SW 1271 (cell line): ENCODE results near the gene ZNF610.
A peak's percentile ranks its signal among the peaks of the same experiment; 100 is the strongest.
"Not testable (repeated sequence)": the region's sequence is repeated elsewhere in the genome, so short reads cannot be mapped to it uniquely, and the experiment has no call there.

Experiments used
- DNase-seq, 2 experiments: peaks; one replicate each; lab custom pipeline; 2025; lab: John Stamatoyannopoulos, UW

ZNF610 gene

DNA sequence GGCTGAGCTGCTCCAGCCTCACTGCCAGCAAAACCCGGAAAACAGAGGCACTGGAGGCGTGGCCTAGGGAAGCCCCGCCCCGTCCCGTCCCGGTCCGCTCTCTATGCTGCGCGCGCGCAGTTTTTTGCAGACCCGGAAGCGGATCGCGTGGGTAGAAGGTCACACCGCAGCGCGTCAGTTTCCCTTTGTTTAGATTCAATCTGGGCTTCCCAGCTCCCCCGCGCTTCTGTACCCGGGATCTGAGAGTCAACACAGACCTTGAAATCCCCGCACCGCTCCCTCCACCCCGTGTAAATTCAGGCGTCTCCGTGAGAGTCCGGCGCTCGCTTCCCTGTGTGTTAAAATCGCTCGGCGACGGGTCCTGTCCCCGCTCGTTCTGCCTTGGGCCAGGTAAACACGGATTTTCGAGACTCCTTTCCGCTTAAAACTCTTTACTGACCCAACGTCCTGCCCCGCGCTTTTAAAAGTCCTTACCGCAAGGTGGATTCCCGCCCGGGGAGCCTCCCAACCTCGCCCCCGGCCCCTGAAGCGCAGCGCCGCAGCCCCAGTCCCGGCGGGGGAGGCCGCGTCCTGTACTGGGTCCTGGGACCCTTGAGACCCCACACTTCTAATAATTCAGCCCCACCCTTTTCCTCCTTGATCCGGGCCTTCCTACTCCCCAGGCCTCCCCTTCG is at the start of gene ZNF610:
TSS of gene ZNF610 (plus strand) at position 127 of the 674 bp plus-strand sequence. CDS start 12,930 bp downstream, outside the sequence.
- no peak for DNase-seq

GRCh38 chr19:52286256-52286655 is 49.8 kb upstream of the ZNF610 start:
- DNase-seq = no peak

DNA sequence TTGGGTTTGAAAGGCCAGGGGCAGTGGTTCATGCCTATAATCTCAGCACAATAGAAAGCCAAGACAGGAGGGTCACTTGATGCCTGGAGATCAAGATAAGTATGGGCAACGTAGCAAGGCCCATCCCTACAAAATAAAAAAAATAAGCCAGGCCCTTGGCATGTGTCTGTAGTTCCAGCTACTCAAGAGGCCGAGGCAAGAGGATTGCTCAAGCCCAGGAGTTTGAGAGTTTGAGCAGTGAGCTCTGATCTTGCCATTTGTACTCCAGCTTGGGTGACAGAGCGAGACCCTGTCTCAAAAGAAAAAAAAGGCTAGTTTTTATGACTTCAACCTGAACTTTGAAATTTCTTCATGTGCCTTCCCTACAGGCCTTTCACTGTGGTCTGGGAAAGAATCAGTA is 44.3 kb upstream of the ZNF610 start:
- DNase-seq = no peak

GRCh38 chr19:52292946-52293345 is 43.1 kb upstream of the ZNF610 start:
- DNase-seq = not testable (repeated sequence)

- no peak for DNase-seq
These were observed 39.7 kb upstream of the ZNF610 start for GRCh38 chr19:52296400-52296772.

DNA sequence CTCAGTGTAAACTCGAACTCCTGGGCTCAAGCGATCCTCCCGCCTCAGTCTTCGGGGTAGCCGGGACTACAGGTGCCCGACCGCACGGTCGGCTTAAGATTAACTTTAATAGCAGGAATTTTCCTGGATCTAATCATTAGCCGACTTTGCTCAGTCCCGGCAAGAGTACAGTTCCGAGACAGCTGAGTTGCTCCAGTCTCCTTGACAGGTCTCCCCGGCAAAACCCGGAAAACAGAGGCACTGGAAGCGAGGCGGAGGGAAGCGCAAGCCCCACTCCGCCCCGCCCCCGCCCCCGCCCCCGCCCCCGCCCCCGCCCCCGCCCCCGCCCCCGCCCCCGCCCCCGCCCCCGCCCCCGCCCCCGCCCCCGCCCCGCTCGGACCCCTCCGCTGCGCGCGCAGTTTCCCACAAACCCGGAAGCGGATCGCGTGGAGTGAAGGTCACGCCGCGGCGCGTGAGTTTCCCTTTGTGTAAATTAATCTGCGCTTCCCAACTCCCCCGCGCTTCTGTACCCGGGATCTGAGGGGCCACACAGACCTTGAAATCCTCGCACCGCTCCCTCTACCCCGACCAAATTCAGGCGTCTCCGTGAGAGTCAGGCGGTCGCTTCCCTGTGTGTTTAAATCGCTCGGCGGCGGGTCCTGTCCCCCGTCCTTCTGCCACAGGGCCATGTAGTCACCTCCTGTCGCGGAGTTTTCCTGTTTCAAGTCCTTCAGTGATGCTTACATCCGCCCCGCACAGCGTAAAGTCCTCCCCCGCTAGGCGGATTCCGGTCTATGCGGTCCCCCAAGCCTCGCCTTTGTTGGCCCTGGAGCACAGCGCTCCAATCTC is 39.1 kb upstream of the ZNF610 start, which contains the start of gene ZNF480:
TSS of gene ZNF480 (plus strand) at position 397 of the 828 bp plus-strand sequence. CDS start 3,244 bp downstream, outside the sequence.
- peak in 1 of 2 experiments; percentile 56 for DNase-seq

- DNase-seq = no peak
These were observed 38.3 kb upstream of the ZNF610 start for GRCh38 chr19:52297601-52298364.

- no peak for DNase-seq
These were observed 28.8 kb upstream of the ZNF610 start for GRCh38 chr19:52307275-52307674.

GRCh38 chr19:52322429-52322828 is 13.6 kb upstream of the ZNF610 start:
- no peak for DNase-seq

- DNase-seq = no peak
These were observed 4.3 kb upstream of the ZNF610 start for GRCh38 chr19:52331757-52332156.

GRCh38 chr19:52335768-52336116 is 301 bp upstream of the ZNF610 start:
- no peak for DNase-seq

DNA sequence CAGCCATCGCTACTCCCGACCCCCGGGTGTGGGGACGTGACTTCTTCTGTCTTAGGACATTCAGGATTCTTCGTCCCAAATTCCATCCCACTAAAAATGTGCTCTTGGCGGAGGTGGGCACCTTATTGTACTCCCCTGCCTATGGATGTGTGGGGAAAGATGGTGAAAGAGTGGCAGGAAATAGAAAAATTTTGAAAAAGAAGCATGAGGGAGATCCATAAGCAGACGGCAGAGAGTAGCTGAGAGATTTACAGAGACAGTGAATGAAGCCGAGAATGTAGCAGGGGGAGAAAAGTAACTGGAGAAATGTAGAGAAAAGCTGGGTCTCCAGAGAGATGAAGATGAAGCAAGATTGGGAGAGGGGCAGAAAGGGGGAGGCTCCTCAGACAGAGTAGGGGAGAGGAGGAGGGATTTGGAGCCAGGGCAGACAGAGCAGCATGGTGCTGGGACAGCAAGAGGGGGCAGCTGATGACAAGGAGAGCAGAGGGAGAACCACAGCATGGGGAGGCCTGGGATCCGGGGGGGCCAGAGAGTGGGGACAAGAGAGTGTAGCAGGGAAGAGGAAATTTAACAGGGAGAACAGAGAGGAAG is 843 bp downstream of the ZNF610 start:
- DNase-seq = no peak

DNA sequence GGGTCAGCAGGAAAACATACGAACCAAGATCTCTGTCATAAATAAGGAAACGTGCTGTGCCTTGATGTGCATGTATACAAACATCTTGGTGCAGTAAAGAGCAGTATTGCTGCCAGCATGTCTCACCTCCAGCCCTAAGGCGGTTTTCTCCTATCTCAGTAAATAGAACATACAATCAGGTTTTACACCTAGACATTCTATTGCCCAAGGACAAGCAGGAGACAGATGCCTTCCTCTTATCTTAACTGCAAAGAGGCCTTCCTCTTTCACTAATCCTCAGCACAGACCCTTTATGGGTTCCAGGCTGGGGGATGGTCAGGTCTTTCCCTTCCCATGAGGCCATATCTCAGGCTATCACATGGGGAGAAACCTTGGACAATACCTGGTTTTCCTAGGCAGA is 3.0 kb downstream of the ZNF610 start:
- not testable (repeated sequence) for DNase-seq

DNA sequence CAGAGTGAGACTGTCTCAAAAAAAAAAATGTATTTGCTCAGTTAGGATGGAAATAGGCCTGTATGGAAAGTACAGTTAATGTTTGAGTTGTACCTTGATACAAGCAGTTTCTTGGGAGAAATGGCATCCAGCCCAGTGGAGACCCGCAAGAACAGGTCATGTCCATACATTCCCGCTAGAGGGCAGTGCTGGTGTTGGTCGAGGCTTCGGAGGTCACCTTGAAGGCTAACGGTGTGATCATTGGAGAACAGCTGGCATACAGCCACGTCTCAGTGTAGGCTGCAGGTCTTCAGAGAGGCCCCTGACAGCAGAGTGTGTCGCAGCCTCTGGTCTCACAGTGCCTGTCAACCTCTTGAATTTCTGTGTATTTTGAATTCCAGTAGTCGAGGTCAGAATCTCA is 7.5 kb downstream of the ZNF610 start:
- peak; percentile 3 to 11 for DNase-seq

DNA sequence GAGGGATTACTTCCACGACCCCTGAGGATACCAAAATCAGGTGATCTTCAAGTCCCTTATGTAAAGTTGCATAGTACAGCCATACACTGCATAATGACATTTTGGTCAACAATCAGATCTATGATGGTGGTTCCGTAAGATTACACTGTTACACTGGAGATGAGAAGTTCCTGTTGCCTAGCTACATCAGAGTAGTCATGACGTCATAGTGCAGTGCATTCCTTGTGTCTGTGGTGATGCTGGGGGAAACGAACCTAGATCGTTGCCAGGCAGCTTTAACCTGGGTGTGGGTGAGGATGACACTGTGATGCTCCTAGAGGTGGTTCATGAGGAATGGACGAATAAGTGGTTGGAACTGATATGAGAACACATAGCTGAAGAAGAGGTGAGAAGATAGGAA is 9.1 kb downstream of the ZNF610 start:
- DNase-seq = no peak

DNA sequence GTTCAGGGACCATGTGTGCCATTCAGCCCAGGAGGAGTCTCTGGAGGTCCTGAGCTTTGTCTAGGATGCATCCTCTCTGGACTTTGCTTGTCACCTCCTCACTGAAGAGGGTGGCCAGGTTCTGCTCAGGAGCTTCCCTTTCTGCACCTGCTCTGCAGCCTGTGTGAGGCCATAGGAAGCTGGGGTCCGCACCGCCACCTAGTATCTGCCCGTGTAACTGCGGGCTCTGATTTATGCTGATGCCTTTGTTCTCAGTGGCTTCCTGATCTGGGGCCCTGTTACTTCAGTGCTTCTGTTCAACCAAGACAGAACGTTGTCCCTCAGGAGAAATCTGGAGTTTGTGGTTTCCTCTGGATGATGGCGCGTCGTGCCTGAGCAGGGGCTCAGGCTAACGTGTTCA is 15.5 kb downstream of the ZNF610 start:
- no peak for DNase-seq

- no peak for DNase-seq
These were observed 30.4 kb downstream of the ZNF610 start for GRCh38 chr19:52366414-52366824.

DNA sequence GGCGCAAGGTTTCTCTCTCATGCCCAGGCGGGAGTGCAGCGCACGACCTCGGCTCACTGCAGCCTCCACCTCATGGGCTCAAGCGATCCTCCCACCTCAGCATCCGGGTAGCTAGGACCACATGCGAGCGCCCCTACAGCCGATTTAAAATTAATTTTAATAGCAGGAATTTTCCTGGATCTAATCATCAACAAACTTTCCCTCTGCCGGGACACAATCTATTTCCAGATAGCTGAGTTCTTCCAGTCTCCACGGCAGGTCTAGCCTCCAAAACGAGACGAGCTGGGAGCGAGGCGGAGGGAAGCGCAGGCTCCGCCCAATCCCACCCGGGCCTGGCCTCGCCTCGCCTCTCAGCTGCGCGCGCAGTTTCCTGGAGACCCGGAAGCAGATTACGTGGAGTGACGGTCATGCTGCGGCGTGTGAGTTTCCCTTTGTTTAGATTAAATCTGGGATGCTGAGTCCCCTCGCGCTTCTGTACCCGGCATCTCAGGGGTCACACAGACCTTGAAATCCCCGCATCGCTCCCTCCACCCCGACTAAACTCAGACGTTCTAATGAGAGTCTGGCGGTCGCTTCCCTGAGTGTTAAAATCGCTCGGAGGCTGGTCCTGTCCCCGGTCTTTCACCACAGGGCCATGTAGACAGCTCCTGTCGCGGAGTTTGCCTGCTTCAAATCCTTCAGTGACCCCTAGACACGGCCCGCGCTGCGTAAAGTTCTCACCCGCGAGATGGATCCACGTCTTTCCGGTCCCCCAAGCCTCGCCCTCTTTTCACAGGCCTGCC is 33.7 kb downstream of the ZNF610 start, which contains the start of gene ZNF880:
TSS of gene ZNF880 (plus strand) at position 365 of the 782 bp plus-strand sequence. CDS start at position 408, 43 bp downstream.
- DNase-seq = no peak

DNA sequence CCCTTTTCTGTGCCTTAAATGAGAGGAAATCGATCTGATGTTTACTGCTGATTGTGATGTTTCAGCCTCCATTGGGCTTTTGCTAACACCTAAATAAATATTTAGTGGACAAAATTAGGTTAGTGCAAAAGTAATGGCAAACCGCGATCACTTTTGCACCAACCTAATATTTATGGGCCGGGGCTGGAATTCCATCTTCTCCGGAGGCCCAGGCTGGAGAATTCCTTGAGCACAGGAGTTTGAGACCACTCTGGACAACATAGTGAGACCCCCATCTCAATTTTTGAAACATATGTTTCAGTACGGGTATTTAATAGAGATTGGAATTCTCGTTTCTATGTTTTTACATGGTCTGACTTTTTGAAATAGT is 34.3 kb downstream of the ZNF610 start:
- no peak for DNase-seq

- DNase-seq = no peak
These were observed 55.1 kb downstream of the ZNF610 start for GRCh38 chr19:52391135-52391534.
